Peyer's patch (tissue), 4 donors: Measurements from ENCODE around the gene MT1A. TPM values are rescaled to one million over a fixed set of nuclear protein-coding genes. Genes with fewer than 3 reads are reported as not detected.
A peak's percentile ranks its signal among the peaks of the same experiment; 100 is the strongest.

Experiments used
- DNase-seq, 3 donors: peaks; one replicate each; pipeline ENCODE4 v3.0.0-alpha.2; 2017 to 2019
- H3K27ac ChIP-seq, 4 donors: fragments of 200-600 bp; sonication (generic); one replicate each; pipeline ENCODE4 v1.5.1; 2016 to 2019
- H3K27me3 ChIP-seq, 2 donors: fragments of 200-600 bp; sonication (generic); one replicate each; pipeline ENCODE4 v1.5.1; 2019
- H3K36me3 ChIP-seq, 3 donors: fragments of 200-600 bp; sonication (generic); one replicate each; pipeline ENCODE4 v1.5.1; 2016 to 2019
- H3K4me1 ChIP-seq, 4 donors: fragments of 200-600 bp; sonication (generic); one replicate each; pipeline ENCODE4 v1.5.1; 2016 to 2019
- H3K4me3 ChIP-seq, 4 donors: fragments of 200-600 bp; sonication (generic); 1 replicate in 3 of 4; 2 replicates in 1 of 4; pipeline ENCODE4 v1.5.1; 2016 to 2019; ENCODE audit warnings: mild to moderate bottlenecking in 1 of 4
- H3K9me3 ChIP-seq, 4 donors: fragments of 200-600 bp; sonication (generic); one replicate each; pipeline ENCODE4 v1.5.1; 2016 to 2019; ENCODE audit warnings: mild to moderate bottlenecking in 1 of 4
- CTCF ChIP-seq, 6 experiments: fragments of 450-650 bp in 4 of 6; fragments of 200-600 bp in 2 of 6; sonication (generic) in 1 of 6; IDR thresholded peaks; one replicate each; pipeline ENCODE4 v1.5.1; 2017 to 2019; ENCODE audit warnings: antibody characterized with exemption in 6 of 6, mild to moderate bottlenecking in 3 of 6, moderate library complexity in 1 of 6
- POLR2A ChIP-seq, 2 donors: fragments of 450-650 bp; IDR thresholded peaks; one replicate each; pipeline ENCODE4 v1.5.1; 2017; ENCODE audit warnings: antibody characterized with exemption in 2 of 2, mild to moderate bottlenecking in 2 of 2, moderate library complexity in 2 of 2
- total RNA-seq, 4 donors: library from RNA; depleted of rRNA; stranded (reverse); fragments of >200 nt; gene quantifications; one replicate each; pipeline ENCODE4 v1.1.0, GENCODE V29; 2016

The MT1A gene
- total RNA-seq, 4 donors from 2014 or later: 102 TPM; not detected in 3

GRCh38 chr16:56607675-56608042 is 30.8 kb upstream of the MT1A start:
- H3K4me1 ChIP-seq: peaks cover 0 to 14% (median 7%) of the 10 kb centered on the region in 4 donors
- DNase-seq: peak in 1 of 3 donors; percentile 53

GRCh38 chr16:56608043-56608875 is 30.2 kb upstream of the MT1A start, which contains the start of gene MT2A:
Gene MT2A, plus strand, starts transcription at chr16:56608584. Its CDS starts 72 bp downstream, at chr16:56608656.
- Histone ChIP-seq H3K9me3 (no peaks in the 10 kb centered on the region), H3K36me3 (no peaks in the 10 kb centered on the region), H3K4me1 (peaks cover 0 to 14% (median 7%) of the 10 kb centered on the region in 4 donors), H3K27ac (peak within 1 kb of the TSS; percentile 75 to 93 (median 84)), H3K4me3 (peak within 1 kb of the TSS; percentile 40 to 66 (median 54)), H3K27me3 (no peaks in the 10 kb centered on the region)
- TF ChIP-seq CTCF (IDR thresholded peaks at IDR 0.05) (no peak), POLR2A (IDR thresholded peaks at IDR 0.05) (peak; percentile 72 to 81)
- peak; percentile 92 to 98 (median 97) for DNase-seq

More at GRCh38 chr16:56607675-56608042, 30.8 kb upstream of the MT1A start:
- Histone ChIP-seq H3K27me3 (no peaks in the 10 kb centered on the region), H3K36me3 (no peaks in the 10 kb centered on the region), H3K27ac (peak overlapping the region; percentile 75 to 93 (median 84)), H3K4me3 (peak overlapping the region in 3 of 4 donors; percentile 40 to 66 (median 58)), H3K9me3 (no peaks in the 10 kb centered on the region)
- TF ChIP-seq CTCF (IDR thresholded peaks at IDR 0.05) (no peak), POLR2A (IDR thresholded peaks at IDR 0.05) (no peak)

GRCh38 chr16:56608876-56609462 is 29.5 kb upstream of the MT1A start:
- DNase-seq: peak in 1 of 3 donors; percentile 60
- Histone ChIP-seq H3K9me3 (no peaks in the 10 kb centered on the region), H3K4me1 (peaks cover 0 to 14% (median 7%) of the 10 kb centered on the region in 4 donors), H3K4me3 (peak overlapping the region; percentile 40 to 66 (median 54)), H3K27ac (peak overlapping the region; percentile 75 to 93 (median 84)), H3K36me3 (no peaks in the 10 kb centered on the region), H3K27me3 (no peaks in the 10 kb centered on the region)
- TF ChIP-seq POLR2A (IDR thresholded peaks at IDR 0.05): no peak

- peak; percentile 55 to 92 (median 86) for DNase-seq
- H3K4me1 ChIP-seq: peaks cover 0 to 14% (median 7%) of the 10 kb centered on the region in 4 donors
These were observed 29.0 kb upstream of the MT1A start for GRCh38 chr16:56609463-56609921.

GRCh38 chr16:56610017-56610608 is 28.4 kb upstream of the MT1A start:
- peak; percentile 58 to 79 (median 64) for DNase-seq
- Histone ChIP-seq H3K4me1 (peaks cover 0 to 14% (median 7%) of the 10 kb centered on the region in 4 donors), H3K27ac (peak overlapping the region; percentile 75 to 93 (median 84)), H3K4me3 (peak overlapping the region; percentile 40 to 66 (median 54)), H3K9me3 (no peaks in the 10 kb centered on the region), H3K27me3 (no peaks in the 10 kb centered on the region), H3K36me3 (no peaks in the 10 kb centered on the region)
- no peak for TF ChIP-seq CTCF (IDR thresholded peaks at IDR 0.05)
- no peak for TF ChIP-seq POLR2A (IDR thresholded peaks at IDR 0.05)

More at GRCh38 chr16:56609463-56609921, 29.0 kb upstream of the MT1A start:
- peak overlapping the region; percentile 40 to 66 (median 54) for H3K4me3 ChIP-seq
- no peaks in the 10 kb centered on the region for H3K9me3 ChIP-seq
- TF ChIP-seq POLR2A (IDR thresholded peaks at IDR 0.05) (no peak), CTCF (IDR thresholded peaks at IDR 0.05) (no peak)
- no peaks in the 10 kb centered on the region for H3K36me3 ChIP-seq
- peak overlapping the region; percentile 75 to 93 (median 84) for H3K27ac ChIP-seq
- no peaks in the 10 kb centered on the region for H3K27me3 ChIP-seq
